ENCODE results near the gene MGAT4B. TPM values are rescaled to one million over a fixed set of nuclear protein-coding genes. Genes with fewer than 3 reads are reported as not detected.

Gene MGAT4B
- total and polyA plus RNA-seq, 2 of the 13 experiments (the other 11 are each of a cell fraction or from before 2014, with no cell fraction given) = 93.5 to 130 TPM

DNA sequence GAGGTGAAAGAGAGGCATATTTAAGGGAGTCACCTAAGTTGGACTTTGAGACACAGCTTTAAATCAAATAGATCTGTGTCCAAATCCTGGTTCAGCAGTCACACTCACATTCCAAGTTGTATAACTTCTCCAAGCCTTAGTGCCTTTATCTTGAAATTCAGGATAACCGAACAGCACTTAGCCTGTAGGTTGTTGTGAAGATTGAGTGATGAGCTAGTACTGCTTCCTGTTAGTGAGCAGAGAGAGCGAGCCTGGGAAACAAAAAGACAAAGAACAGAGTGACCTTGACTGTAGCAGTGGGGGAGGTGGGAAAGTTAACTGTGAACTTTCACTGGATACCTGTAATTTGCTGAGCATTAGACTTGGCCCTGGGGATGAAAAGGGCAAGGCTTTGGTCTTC is 51.6 kb downstream of the MGAT4B start:
- in situ Hi-C loops (cut with HindIII; ENCODE audit: extremely low pct_ligation_motif_present, low pct_unique_long_range_greater_than_20kb) (loop anchor here (25.0 kb wide), 1 partner anchor 332 kb away; no protein-coding TSS in a partner anchor), intact Hi-C loops (cut with micrococcal nuclease; ENCODE audit: unreplicated experiment) (no loop called here)
- BruUV-seq (replicated peaks) = no TSS peak
- Histone ChIP-seq H3K4me2 (ENCODE audit: low read depth, low read length) (peak overlapping the region; percentile 68), H3K27me3 (ENCODE audit: control insufficient read depth in 1 of 2, insufficient read depth in 2 of 2, low read length in 2 of 2) (no peaks in the 10 kb centered on the region), H4K20me1 (ENCODE audit: insufficient read depth, low read length) (peaks cover 14% of the 10 kb centered on the region), H2AFZ (ENCODE audit: low read length) (no peak overlapping the region), H3K9ac (ENCODE audit: insufficient read depth, low read depth, low read length) (peak overlapping the region; percentile 2), H3K4me3 (replicated peaks in 1 of 3; ENCODE audit: insufficient read depth in 1 of 3, low read depth in 2 of 3, low read length in 3 of 3) (peak overlapping the region in 2 of 3 experiments; percentile 13 to 20; a peak in 2 of 6 replicates), H3K79me2 (ENCODE audit: insufficient read depth, low read length) (peaks cover 82% of the 10 kb centered on the region), H3K36me3 (replicated peaks in 1 of 2; ENCODE audit: control insufficient read depth in 1 of 2, insufficient read depth in 2 of 2, low read length in 2 of 2) (peaks cover 2 to 11% of the 10 kb centered on the region in 2 experiments; a peak in 2 of 5 replicates), H3K27ac (ENCODE audit: extremely low read length, insufficient read depth, low read length) (peak overlapping the region; percentile 72), H3K9me3 (ENCODE audit: low read length) (no peaks in the 10 kb centered on the region), H3K4me1 (ENCODE audit: insufficient read depth, low read length) (peaks cover 45% of the 10 kb centered on the region)
- FAIRE-seq (peak; percentile 98), DNase-seq (ENCODE audit: low spot score) (peak; percentile 84), ATAC-seq (peak; percentile 93)
- POLR2A ChIA-PET = interaction anchor here (1.4 to 2.3 kb wide), 4 partner anchors 8 to 131 kb away, joined by 3 to 21 read pairs (median 8); partner anchors contain the start of genes HNRNPH1, MAML1 and SQSTM1
- 3% methylated on average over 2 of the region's 2 CpGs for WGBS (ENCODE audit: low lambda C conversion rate)
- CTCF ChIA-PET (ENCODE audit: low intra/inter-chr PET ratio, low total read pairs) = no interaction called here
- TF ChIP-seq RCOR2 (CRISPR knock-in tag; IDR thresholded peaks at IDR 0.05) = peak; percentile 79
- TF ChIP-seq, protein P1, sequence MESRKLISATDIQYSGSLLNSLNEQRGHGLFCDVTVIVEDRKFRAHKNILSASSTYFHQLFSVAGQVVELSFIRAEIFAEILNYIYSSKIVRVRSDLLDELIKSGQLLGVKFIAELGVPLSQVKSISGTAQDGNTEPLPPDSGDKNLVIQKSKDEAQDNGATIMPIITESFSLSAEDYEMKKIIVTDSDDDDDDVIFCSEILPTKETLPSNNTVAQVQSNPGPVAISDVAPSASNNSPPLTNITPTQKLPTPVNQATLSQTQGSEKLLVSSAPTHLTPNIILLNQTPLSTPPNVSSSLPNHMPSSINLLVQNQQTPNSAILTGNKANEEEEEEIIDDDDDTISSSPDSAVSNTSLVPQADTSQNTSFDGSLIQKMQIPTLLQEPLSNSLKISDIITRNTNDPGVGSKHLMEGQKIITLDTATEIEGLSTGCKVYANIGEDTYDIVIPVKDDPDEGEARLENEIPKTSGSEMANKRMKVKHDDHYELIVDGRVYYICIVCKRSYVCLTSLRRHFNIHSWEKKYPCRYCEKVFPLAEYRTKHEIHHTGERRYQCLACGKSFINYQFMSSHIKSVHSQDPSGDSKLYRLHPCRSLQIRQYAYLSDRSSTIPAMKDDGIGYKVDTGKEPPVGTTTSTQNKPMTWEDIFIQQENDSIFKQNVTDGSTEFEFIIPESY (CRISPR knock-in tag; IDR thresholded peaks at IDR 0.05) = 0 out of 2 replicates have a peak, but pooled peaks have one; percentile 25
- TF ChIP-seq RBM22 (optimal IDR thresholded peaks at IDR 0.05; ENCODE audit: low read length) = peak; percentile 98
- TF ChIP-seq, protein P2, sequence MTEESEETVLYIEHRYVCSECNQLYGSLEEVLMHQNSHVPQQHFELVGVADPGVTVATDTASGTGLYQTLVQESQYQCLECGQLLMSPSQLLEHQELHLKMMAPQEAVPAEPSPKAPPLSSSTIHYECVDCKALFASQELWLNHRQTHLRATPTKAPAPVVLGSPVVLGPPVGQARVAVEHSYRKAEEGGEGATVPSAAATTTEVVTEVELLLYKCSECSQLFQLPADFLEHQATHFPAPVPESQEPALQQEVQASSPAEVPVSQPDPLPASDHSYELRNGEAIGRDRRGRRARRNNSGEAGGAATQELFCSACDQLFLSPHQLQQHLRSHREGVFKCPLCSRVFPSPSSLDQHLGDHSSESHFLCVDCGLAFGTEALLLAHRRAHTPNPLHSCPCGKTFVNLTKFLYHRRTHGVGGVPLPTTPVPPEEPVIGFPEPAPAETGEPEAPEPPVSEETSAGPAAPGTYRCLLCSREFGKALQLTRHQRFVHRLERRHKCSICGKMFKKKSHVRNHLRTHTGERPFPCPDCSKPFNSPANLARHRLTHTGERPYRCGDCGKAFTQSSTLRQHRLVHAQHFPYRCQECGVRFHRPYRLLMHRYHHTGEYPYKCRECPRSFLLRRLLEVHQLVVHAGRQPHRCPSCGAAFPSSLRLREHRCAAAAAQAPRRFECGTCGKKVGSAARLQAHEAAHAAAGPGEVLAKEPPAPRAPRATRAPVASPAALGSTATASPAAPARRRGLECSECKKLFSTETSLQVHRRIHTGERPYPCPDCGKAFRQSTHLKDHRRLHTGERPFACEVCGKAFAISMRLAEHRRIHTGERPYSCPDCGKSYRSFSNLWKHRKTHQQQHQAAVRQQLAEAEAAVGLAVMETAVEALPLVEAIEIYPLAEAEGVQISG (CRISPR knock-in tag; IDR thresholded peaks at IDR 0.05) = peak; percentile 15; the same call in 1 of the 2 replicates
- peak; percentile 87 for TF ChIP-seq GATAD2A (CRISPR knock-in tag; IDR thresholded peaks at IDR 0.05)
- peak; percentile 45; the same call in 1 of the 2 replicates for TF ChIP-seq ZMYM3 (CRISPR knock-in tag; IDR thresholded peaks at IDR 0.05)
- peak; percentile 61; the same call in 1 of the 2 replicates for TF ChIP-seq SOX13 (IDR thresholded peaks at IDR 0.05)
- peak in 1 of 2 experiments; percentile 94; a peak in 2 of 4 replicates for TF ChIP-seq SOX13 (CRISPR knock-in tag; conservative IDR thresholded peaks at IDR 0.05 in 1 of 2, IDR thresholded peaks at IDR 0.05 in 1 of 2)
- no peak for TF ChIP-seq SOX6 (IDR thresholded peaks at IDR 0.05)
- peak; percentile 96 for TF ChIP-seq SOX6 (CRISPR knock-in tag; IDR thresholded peaks at IDR 0.05)
- peak; percentile 87 for TF ChIP-seq PAXIP1 (CRISPR knock-in tag; conservative IDR thresholded peaks at IDR 0.05)
- no peak for TF ChIP-seq SP1 (IDR thresholded peaks at IDR 0.05)
- no peak for TF ChIP-seq SP1 (CRISPR knock-in tag; IDR thresholded peaks at IDR 0.05)
- no peak for TF ChIP-seq ZNF33A (CRISPR knock-in tag; IDR thresholded peaks at IDR 0.05; ENCODE audit: borderline replicate concordance)
- peak; percentile 47; the same call in 1 of the 2 replicates for TF ChIP-seq SALL1 (CRISPR knock-in tag; IDR thresholded peaks at IDR 0.05)
- TF ChIP-seq, protein P3, sequence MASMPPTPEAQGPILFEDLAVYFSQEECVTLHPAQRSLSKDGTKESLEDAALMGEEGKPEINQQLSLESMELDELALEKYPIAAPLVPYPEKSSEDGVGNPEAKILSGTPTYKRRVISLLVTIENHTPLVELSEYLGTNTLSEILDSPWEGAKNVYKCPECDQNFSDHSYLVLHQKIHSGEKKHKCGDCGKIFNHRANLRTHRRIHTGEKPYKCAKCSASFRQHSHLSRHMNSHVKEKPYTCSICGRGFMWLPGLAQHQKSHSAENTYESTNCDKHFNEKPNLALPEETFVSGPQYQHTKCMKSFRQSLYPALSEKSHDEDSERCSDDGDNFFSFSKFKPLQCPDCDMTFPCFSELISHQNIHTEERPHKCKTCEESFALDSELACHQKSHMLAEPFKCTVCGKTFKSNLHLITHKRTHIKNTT (CRISPR knock-in tag; IDR thresholded peaks at IDR 0.05) = no peak

Data from HepG2 (cell line).